Measurements from ENCODE around the gene CYB5RL.

Gene CYB5RL

DNA sequence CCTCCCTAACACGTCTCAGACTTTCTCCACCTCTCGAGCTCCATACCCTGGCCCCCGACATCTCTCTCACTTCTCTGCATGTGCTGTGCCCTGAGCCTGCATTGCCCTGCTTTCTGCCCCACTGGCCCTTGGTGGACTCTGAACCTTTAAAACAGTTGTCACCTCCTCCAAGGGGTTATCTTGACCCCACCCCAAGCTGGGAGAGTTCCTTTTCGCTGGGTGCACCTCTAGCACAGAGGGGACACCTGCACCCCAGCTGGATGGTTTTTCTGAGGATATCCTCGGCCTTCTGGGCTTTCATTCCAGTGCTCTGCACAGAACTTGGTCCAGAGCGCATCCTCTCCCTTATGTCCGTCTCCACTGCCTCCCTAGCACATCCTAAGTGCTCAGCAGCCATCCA, 42.8 kb downstream of the CYB5RL start:
- Histone ChIP-seq H3K36me3 (ENCODE audit: control insufficient read depth, insufficient read depth, low read length) (no peaks in the 10 kb centered on the region), H3K27ac (ENCODE audit: low read depth, low read length) (no peak overlapping the region), H3K9me3 (ENCODE audit: control insufficient read depth, insufficient read depth, low read length) (no peaks in the 10 kb centered on the region), H3K4me3 (ENCODE audit: low read depth, low read length) (no peak overlapping the region), H3K27me3 (ENCODE audit: control insufficient read depth, insufficient read depth, low read length) (no peaks in the 10 kb centered on the region), H3K9ac (ENCODE audit: low read depth, low read length) (no peak overlapping the region), H3K4me1 (ENCODE audit: control insufficient read depth, insufficient read depth, low read length) (peaks cover 10% of the 10 kb centered on the region; the same call in 1 of the 2 replicates)

DNA sequence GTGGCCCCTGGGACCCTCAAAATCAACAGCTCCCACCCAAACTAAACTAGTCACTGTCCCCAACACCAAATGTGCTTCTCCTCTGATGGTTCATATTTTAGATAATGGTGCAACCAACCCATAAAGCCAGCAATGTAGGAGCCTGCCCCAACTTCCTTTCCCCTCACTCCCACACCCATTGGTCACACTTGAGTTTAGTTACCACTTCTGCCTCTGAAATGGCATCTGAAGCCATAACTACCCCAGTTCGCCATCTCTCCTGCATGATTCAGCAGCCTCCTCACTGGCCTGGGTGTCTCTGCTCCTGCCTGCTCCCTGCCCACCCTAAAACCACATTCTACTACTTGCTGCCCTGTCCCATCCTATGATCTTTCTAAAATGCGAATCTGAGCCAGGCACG, 43.6 kb downstream of the CYB5RL start:
- H3K27me3 ChIP-seq (ENCODE audit: control insufficient read depth, insufficient read depth, low read length): no peaks in the 10 kb centered on the region
- no peaks in the 10 kb centered on the region for H3K9me3 ChIP-seq (ENCODE audit: control insufficient read depth, insufficient read depth, low read length)
- no peak overlapping the region for H3K27ac ChIP-seq (ENCODE audit: low read depth, low read length)
- H3K36me3 ChIP-seq (ENCODE audit: control insufficient read depth, insufficient read depth, low read length): no peaks in the 10 kb centered on the region
- H3K9ac ChIP-seq (ENCODE audit: low read depth, low read length): no peak overlapping the region
- H3K4me1 ChIP-seq (ENCODE audit: control insufficient read depth, insufficient read depth, low read length): peaks cover 10% of the 10 kb centered on the region; the same call in 1 of the 2 replicates
- no peak overlapping the region for H3K4me3 ChIP-seq (ENCODE audit: low read depth, low read length)

DNA sequence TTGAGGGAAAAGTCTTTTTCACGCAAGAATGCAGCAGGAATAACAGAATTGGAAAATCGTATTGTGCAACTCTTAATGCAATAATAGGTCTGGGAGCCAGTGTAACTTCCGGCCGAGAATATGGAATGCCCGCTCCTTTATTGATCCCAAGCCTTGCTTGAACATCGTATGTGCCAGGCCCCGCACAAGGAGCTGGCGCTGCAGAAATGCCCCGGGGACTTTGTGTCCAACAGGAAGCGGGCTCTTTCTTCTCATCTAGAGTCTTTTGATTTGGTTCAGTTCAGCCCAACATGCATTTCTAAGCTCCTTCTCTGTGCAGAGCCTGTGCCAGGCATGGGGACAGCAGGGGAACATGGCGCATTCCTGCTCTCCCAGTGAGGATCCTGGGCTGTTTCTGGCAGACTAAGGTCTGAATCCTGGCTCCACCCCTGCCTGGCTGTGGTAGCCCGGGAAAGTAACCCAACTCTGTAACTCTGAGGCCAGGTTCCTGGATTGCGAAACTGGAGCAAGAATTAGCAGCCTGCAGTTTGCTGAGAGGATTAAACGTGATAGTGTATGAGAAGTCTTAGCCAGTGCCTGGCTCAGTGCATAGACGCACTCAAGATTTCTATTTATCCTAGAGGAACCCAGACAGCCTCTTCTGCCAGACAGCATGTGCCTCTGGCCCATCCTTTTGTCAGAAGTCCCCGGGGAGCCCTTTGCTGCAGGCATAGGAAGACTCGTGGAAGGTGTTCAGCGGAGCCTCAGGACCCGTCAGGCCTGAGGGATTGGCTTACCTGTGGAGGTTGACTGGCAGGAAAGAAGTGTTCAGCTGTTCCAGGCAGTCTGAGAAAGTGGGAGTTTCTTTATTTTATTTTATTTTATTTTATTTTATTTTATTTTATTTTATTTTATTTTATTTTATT, 46.0 kb downstream of the CYB5RL start:
- no peak overlapping the region for H3K9ac ChIP-seq (ENCODE audit: low read depth, low read length)
- no peaks in the 10 kb centered on the region for H3K36me3 ChIP-seq (ENCODE audit: control insufficient read depth, insufficient read depth, low read length)
- no peaks in the 10 kb centered on the region for H3K9me3 ChIP-seq (ENCODE audit: control insufficient read depth, insufficient read depth, low read length)
- H3K27ac ChIP-seq (ENCODE audit: low read depth, low read length): no peak overlapping the region
- H3K27me3 ChIP-seq (ENCODE audit: control insufficient read depth, insufficient read depth, low read length): no peaks in the 10 kb centered on the region
- no peak overlapping the region for H3K4me3 ChIP-seq (ENCODE audit: low read depth, low read length)
- H3K4me1 ChIP-seq (ENCODE audit: control insufficient read depth, insufficient read depth, low read length): peaks cover 10% of the 10 kb centered on the region; the same call in 1 of the 2 replicates

- Histone ChIP-seq H3K9me3 (ENCODE audit: control insufficient read depth, insufficient read depth, low read length) (no peaks in the 10 kb centered on the region), H3K27me3 (ENCODE audit: control insufficient read depth, insufficient read depth, low read length) (no peaks in the 10 kb centered on the region), H3K4me1 (ENCODE audit: control insufficient read depth, insufficient read depth, low read length) (peaks cover 10% of the 10 kb centered on the region; the same call in 1 of the 2 replicates), H3K36me3 (ENCODE audit: control insufficient read depth, insufficient read depth, low read length) (no peaks in the 10 kb centered on the region), H3K9ac (ENCODE audit: low read depth, low read length) (no peak within 1 kb of the TSS), H3K4me3 (ENCODE audit: low read depth, low read length) (no peak within 1 kb of the TSS), H3K27ac (ENCODE audit: low read depth, low read length) (no peak within 1 kb of the TSS)
Measured at GRCh38 chr1:54152696-54153095, 47.1 kb downstream of the CYB5RL start, which contains the start of gene CDCP2. Gene CDCP2 (minus strand): TSS chr1:54153000. CDS start chr1:54152922, 78 bp downstream.

GRCh38 chr1:54151013-54151412, 48.8 kb downstream of the CYB5RL start:
- Histone ChIP-seq H3K9me3 (ENCODE audit: control insufficient read depth, insufficient read depth, low read length) (no peaks in the 10 kb centered on the region), H3K4me3 (ENCODE audit: low read depth, low read length) (no peak overlapping the region), H3K27ac (ENCODE audit: low read depth, low read length) (no peak overlapping the region), H3K4me1 (ENCODE audit: control insufficient read depth, insufficient read depth, low read length) (peaks cover 10% of the 10 kb centered on the region; the same call in 1 of the 2 replicates), H3K9ac (ENCODE audit: low read depth, low read length) (no peak overlapping the region), H3K36me3 (ENCODE audit: control insufficient read depth, insufficient read depth, low read length) (no peaks in the 10 kb centered on the region), H3K27me3 (ENCODE audit: control insufficient read depth, insufficient read depth, low read length) (no peaks in the 10 kb centered on the region)
